SK-N-SH treated with all-trans-retinoic acid at 6 μM for 48 hours (cell line): ENCODE results near the gene JARID2.

Experiments used
- ATAC-seq: fragments of 200-7000 bp; cut with Tn5 transposase; 3 replicates; pipeline ENCODE4 v1.9.1; 2020; ENCODE audit warnings: mild to moderate bottlenecking, moderate library complexity
- ARNTL ChIP-seq: fragments of 450-650 bp; formaldehyde crosslinking; IDR thresholded peaks from 2 replicates; pipeline ENCODE4 v1.5.0; 2020; ENCODE audit warnings: low read depth, mild to moderate bottlenecking, moderate library complexity, borderline replicate concordance
- CSDC2 ChIP-seq: fragments of 250-450 bp; sonication (Bioruptor Pico); IDR thresholded peaks from 2 replicates; pipeline ENCODE4 v1.5.0; 2020; ENCODE audit warnings: mild to moderate bottlenecking, moderate library complexity
- ESRRG ChIP-seq: fragments of 250-450 bp; sonication (Bioruptor Pico); IDR thresholded peaks from 2 replicates; pipeline ENCODE4 v1.6.1; 2021; ENCODE audit warnings: mild to moderate bottlenecking
- GLIS3 ChIP-seq: fragments of 250-450 bp; sonication (Bioruptor Pico); IDR thresholded peaks from 2 replicates; pipeline ENCODE4 v1.5.0; 2020; ENCODE audit warnings: mild to moderate bottlenecking, moderate library complexity
- ISL1 ChIP-seq: fragments of 250-450 bp; sonication (Bioruptor Pico); IDR thresholded peaks from 2 replicates; pipeline ENCODE4 v2.1.2; 2022; ENCODE audit warnings: mild to moderate bottlenecking, moderate library complexity
- PPARA ChIP-seq: fragments of 250-450 bp; sonication (Bioruptor Pico); IDR thresholded peaks from 2 replicates; pipeline ENCODE4 v1.5.0; 2020; ENCODE audit warnings: mild to moderate bottlenecking, borderline replicate concordance
- RARB ChIP-seq: fragments of 250-450 bp; sonication (Bioruptor Pico); IDR thresholded peaks from 2 replicates; pipeline ENCODE4 v1.8.0; 2021; ENCODE audit warnings: mild to moderate bottlenecking, moderate library complexity
- SNAI2 ChIP-seq: fragments of 250-450 bp; sonication (Bioruptor Pico); IDR thresholded peaks from 2 replicates; pipeline ENCODE4 v1.5.0; 2020; ENCODE audit warnings: mild to moderate bottlenecking, moderate library complexity
- TCF4 ChIP-seq: fragments of 250-450 bp; sonication (Bioruptor Pico); IDR thresholded peaks from 2 replicates; pipeline ENCODE4 v1.8.0; 2021; ENCODE audit warnings: mild to moderate bottlenecking, moderate library complexity, borderline replicate concordance
- TOX ChIP-seq: fragments of 250-450 bp; sonication (Bioruptor Pico); IDR thresholded peaks from 2 replicates; pipeline ENCODE4 v1.8.0; 2021; ENCODE audit warnings: mild to moderate bottlenecking, moderate library complexity, borderline replicate concordance
- ZC3H10 ChIP-seq: fragments of 250-450 bp; sonication (Bioruptor Pico); IDR thresholded peaks from 2 replicates; pipeline ENCODE4 v1.5.1; 2021; ENCODE audit warnings: mild to moderate bottlenecking, moderate library complexity
- ZFP3 ChIP-seq: fragments of 250-450 bp; sonication (Bioruptor Pico); IDR thresholded peaks from 2 replicates; pipeline ENCODE4 v1.5.0; 2020; ENCODE audit warnings: mild to moderate bottlenecking, moderate library complexity
- ZFP30 ChIP-seq: fragments of 450-650 bp; formaldehyde crosslinking; IDR thresholded peaks from 2 replicates; pipeline ENCODE4 v1.5.0; 2022; ENCODE audit warnings: mild to moderate bottlenecking, moderate library complexity
- ZNF565 ChIP-seq: fragments of 450-650 bp; formaldehyde crosslinking; conservative IDR thresholded peaks from 2 replicates; pipeline ENCODE4 v1.5.0; 2020; ENCODE audit warnings: low read depth, mild to moderate bottlenecking, moderate library complexity
- ZNF70 ChIP-seq: fragments of 450-650 bp; formaldehyde crosslinking; IDR thresholded peaks from 2 replicates; pipeline ENCODE4 v1.5.0; 2020; ENCODE audit warnings: mild to moderate bottlenecking, moderate library complexity
- ZNF8 ChIP-seq: fragments of 450-650 bp; formaldehyde crosslinking; IDR thresholded peaks from 2 replicates; pipeline ENCODE4 v1.5.0; 2020; ENCODE audit warnings: mild to moderate bottlenecking, moderate library complexity
- TF ChIP-seq, protein P1 (sequence below): fragments of 250-450 bp; sonication (Bioruptor Pico); IDR thresholded peaks from 2 replicates; pipeline ENCODE4 v1.8.0; 2020; ENCODE audit warnings: mild to moderate bottlenecking, moderate library complexity, borderline replicate concordance
- TF ChIP-seq, protein P2 (sequence below): fragments of 250-450 bp; sonication (Bioruptor Pico); IDR thresholded peaks from 2 replicates; pipeline ENCODE4 v1.5.1; 2020; ENCODE audit warnings: low read depth, mild to moderate bottlenecking, moderate library complexity
- TF ChIP-seq, protein P3 (sequence below): fragments of 250-450 bp; sonication (Bioruptor Pico); IDR thresholded peaks from 2 replicates; pipeline ENCODE4 v1.8.0; 2021; ENCODE audit warnings: low read depth, mild to moderate bottlenecking, moderate library complexity, borderline replicate concordance
- TF ChIP-seq, protein P4 (sequence below): fragments of 250-450 bp; sonication (Bioruptor Pico); IDR thresholded peaks from 2 replicates; pipeline ENCODE4 v1.5.0; 2020; ENCODE audit warnings: mild to moderate bottlenecking, moderate library complexity

Gene JARID2

DNA sequence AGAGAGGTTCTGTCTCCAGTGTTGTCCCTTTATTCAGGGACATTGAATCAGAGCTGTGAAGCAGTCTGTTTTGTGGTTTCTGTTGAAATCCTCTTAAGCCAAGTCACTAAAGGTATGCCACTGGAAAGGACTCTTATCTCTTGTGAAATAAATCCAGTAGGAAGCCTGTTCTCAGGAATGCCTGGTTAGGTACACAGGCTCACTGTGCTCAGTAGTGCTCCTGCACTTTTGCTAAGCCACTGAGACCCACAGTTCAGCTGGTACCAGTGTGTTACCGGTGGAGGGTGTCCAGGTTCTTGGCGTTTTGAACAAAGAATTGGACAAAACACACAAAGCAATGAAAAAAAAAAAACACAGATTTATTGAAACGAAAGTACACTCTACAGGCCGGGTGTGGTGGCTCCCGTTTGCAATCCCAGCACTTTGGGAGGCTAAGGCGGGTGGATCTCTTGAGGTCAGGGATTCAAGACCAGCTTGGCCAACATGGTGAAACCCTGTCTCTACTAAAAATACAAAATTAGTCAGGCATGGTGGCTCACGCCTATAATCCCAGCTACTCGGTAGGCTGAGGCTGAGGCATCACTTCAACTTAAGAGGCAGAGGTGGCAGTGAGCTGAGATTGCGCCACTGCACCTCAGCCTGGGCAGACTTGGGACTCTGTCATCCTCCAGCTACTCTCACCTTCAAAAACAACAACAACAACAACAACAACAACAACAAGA lies 186.1 kb downstream of the JARID2 start:
- TF ChIP-seq, protein P1, sequence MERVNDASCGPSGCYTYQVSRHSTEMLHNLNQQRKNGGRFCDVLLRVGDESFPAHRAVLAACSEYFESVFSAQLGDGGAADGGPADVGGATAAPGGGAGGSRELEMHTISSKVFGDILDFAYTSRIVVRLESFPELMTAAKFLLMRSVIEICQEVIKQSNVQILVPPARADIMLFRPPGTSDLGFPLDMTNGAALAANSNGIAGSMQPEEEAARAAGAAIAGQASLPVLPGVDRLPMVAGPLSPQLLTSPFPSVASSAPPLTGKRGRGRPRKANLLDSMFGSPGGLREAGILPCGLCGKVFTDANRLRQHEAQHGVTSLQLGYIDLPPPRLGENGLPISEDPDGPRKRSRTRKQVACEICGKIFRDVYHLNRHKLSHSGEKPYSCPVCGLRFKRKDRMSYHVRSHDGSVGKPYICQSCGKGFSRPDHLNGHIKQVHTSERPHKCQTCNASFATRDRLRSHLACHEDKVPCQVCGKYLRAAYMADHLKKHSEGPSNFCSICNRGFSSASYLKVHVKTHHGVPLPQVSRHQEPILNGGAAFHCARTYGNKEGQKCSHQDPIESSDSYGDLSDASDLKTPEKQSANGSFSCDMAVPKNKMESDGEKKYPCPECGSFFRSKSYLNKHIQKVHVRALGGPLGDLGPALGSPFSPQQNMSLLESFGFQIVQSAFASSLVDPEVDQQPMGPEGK: no peak
- TF ChIP-seq, all 23 proteins: peak for 0
- no peak for ATAC-seq

GRCh38 chr6:15433511-15433861 lies 187.6 kb downstream of the JARID2 start:
- no peak; the same call in 2 of the 3 replicates for ATAC-seq
- TF ChIP-seq RARB (CRISPR knock-in tag) (no peak), ZNF8 (CRISPR knock-in tag) (no peak), PPARA (CRISPR knock-in tag) (no peak), ARNTL (CRISPR knock-in tag) (no peak), CSDC2 (CRISPR knock-in tag) (no peak), ZFP30 (no peak), ESRRG (CRISPR knock-in tag) (no peak), ZFP3 (no peak), ZNF70 (CRISPR knock-in tag) (no peak), ISL1 (CRISPR knock-in tag) (no peak), TOX (CRISPR knock-in tag) (no peak), SNAI2 (CRISPR knock-in tag) (no peak), GLIS3 (no peak), ZC3H10 (CRISPR knock-in tag) (no peak), ZNF565 (no peak), TCF4 (CRISPR knock-in tag) (no peak)
- TF ChIP-seq, protein P2, sequence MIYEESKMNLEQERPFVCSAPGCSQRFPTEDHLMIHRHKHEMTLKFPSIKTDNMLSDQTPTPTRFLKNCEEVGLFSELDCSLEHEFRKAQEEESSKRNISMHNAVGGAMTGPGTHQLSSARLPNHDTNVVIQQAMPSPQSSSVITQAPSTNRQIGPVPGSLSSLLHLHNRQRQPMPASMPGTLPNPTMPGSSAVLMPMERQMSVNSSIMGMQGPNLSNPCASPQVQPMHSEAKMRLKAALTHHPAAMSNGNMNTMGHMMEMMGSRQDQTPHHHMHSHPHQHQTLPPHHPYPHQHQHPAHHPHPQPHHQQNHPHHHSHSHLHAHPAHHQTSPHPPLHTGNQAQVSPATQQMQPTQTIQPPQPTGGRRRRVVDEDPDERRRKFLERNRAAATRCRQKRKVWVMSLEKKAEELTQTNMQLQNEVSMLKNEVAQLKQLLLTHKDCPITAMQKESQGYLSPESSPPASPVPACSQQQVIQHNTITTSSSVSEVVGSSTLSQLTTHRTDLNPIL (CRISPR knock-in tag): no peak
- TF ChIP-seq, protein P3, sequence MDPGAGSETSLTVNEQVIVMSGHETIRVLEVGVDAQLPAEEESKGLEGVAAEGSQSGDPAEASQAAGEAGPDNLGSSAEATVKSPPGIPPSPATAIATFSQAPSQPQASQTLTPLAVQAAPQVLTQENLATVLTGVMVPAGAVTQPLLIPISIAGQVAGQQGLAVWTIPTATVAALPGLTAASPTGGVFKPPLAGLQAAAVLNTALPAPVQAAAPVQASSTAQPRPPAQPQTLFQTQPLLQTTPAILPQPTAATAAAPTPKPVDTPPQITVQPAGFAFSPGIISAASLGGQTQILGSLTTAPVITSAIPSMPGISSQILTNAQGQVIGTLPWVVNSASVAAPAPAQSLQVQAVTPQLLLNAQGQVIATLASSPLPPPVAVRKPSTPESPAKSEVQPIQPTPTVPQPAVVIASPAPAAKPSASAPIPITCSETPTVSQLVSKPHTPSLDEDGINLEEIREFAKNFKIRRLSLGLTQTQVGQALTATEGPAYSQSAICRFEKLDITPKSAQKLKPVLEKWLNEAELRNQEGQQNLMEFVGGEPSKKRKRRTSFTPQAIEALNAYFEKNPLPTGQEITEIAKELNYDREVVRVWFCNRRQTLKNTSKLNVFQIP (CRISPR knock-in tag): no peak
- TF ChIP-seq, protein P1: no peak
- TF ChIP-seq, protein P4, sequence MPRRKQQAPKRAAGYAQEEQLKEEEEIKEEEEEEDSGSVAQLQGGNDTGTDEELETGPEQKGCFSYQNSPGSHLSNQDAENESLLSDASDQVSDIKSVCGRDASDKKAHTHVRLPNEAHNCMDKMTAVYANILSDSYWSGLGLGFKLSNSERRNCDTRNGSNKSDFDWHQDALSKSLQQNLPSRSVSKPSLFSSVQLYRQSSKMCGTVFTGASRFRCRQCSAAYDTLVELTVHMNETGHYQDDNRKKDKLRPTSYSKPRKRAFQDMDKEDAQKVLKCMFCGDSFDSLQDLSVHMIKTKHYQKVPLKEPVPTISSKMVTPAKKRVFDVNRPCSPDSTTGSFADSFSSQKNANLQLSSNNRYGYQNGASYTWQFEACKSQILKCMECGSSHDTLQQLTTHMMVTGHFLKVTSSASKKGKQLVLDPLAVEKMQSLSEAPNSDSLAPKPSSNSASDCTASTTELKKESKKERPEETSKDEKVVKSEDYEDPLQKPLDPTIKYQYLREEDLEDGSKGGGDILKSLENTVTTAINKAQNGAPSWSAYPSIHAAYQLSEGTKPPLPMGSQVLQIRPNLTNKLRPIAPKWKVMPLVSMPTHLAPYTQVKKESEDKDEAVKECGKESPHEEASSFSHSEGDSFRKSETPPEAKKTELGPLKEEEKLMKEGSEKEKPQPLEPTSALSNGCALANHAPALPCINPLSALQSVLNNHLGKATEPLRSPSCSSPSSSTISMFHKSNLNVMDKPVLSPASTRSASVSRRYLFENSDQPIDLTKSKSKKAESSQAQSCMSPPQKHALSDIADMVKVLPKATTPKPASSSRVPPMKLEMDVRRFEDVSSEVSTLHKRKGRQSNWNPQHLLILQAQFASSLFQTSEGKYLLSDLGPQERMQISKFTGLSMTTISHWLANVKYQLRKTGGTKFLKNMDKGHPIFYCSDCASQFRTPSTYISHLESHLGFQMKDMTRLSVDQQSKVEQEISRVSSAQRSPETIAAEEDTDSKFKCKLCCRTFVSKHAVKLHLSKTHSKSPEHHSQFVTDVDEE (CRISPR knock-in tag): no peak

DNA sequence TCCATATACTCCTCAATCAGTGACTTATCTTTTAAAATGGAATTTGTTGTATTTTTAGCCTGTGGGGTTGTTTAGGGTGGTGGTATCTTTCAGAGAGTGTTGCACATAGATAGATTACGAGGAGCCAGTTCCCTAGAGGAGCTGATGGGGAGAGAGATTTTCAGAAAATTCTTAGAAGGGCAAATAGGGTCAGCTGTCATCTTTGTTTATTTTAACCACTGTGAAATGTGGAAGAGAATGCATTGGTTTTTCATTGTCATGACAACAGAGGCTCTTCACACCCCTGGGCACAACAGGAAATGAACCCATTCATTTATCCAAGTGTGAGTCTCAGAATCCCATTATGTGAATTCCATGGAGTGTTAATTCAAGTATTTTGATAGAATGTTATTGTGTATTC lies 188.4 kb downstream of the JARID2 start:
- ATAC-seq: no peak
- no peak for TF ChIP-seq ZFP30
